GM18511 (cell line): ENCODE data around the gene TPSD1.
"Not testable (repeated sequence)": the region's sequence is repeated elsewhere in the genome, so short reads cannot be mapped to it uniquely, and the experiment has no call there.

Experiments used
- ATAC-seq: cut with Tn5 transposase; IDR thresholded peaks from one replicate; pipeline ENCODE4 v1.9.1; 2021; ENCODE audit warnings: mild to moderate bottlenecking, moderate library complexity; ENCODE audit not compliant: unreplicated experiment

The TPSD1 gene

GRCh38 chr16:1240436-1240835, 15.4 kb upstream of the TPSD1 start, which contains the start of gene TPSAB1:
TSS of gene TPSAB1 (plus strand) at chr16:1240705. CDS start at chr16:1240939, 234 bp downstream.
- not testable (repeated sequence) for ATAC-seq

DNA sequence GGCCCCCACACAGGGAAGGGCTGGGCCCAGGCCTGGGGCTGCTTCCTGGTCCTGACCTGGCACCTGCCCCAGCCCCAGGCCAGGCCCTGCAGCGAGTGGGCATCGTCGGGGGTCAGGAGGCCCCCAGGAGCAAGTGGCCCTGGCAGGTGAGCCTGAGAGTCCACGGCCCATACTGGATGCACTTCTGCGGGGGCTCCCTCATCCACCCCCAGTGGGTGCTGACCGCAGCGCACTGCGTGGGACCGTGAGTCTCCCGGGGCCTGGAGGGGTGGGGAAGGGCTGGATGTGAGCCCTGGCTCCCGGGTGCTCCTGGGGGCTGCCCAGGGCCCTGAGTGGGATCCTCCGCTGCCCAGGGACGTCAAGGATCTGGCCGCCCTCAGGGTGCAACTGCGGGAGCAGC, 14.8 kb upstream of the TPSD1 start:
- ATAC-seq = not testable (repeated sequence)

GRCh38 chr16:1243363-1243762, 12.5 kb upstream of the TPSD1 start:
- not testable (repeated sequence) for ATAC-seq

- ATAC-seq = not testable (repeated sequence)
Measured at GRCh38 chr16:1243907-1244850, 11.7 kb upstream of the TPSD1 start.

GRCh38 chr16:1244881-1245280, 11.0 kb upstream of the TPSD1 start:
- ATAC-seq = no peak

DNA sequence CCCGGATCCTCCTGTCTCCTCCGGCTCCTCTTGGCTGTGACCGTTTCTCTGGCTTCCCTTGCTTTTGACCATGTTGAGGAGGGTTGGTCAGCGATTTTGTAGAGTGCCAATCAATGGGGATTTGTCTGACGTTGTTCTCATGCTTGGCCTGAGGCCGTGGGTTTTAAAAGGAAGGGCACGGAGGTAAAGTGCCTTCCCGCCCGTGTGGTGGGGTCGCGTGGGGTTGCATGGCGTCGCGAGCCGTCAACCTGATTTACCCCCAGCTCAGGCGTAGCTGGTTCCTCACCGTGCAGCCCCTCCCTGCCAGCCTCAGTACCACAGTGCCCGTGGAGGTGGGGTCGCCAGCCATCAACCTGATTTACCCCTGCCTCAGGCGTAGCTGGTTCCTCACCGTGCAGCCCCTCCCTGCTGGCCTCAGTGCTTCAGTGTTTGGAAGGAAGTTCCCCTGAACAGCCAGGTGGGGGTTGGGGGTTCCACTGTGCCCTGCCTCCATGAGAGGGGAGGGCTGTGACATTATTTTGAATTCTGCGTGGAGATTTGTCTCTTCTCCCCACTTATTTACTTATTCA, 10.3 kb upstream of the TPSD1 start:
- no peak for ATAC-seq

GRCh38 chr16:1247903-1248537, 7.8 kb upstream of the TPSD1 start:
- not testable (repeated sequence) for ATAC-seq

GRCh38 chr16:1249031-1249755, 6.7 kb upstream of the TPSD1 start:
- ATAC-seq = not testable (repeated sequence)

DNA sequence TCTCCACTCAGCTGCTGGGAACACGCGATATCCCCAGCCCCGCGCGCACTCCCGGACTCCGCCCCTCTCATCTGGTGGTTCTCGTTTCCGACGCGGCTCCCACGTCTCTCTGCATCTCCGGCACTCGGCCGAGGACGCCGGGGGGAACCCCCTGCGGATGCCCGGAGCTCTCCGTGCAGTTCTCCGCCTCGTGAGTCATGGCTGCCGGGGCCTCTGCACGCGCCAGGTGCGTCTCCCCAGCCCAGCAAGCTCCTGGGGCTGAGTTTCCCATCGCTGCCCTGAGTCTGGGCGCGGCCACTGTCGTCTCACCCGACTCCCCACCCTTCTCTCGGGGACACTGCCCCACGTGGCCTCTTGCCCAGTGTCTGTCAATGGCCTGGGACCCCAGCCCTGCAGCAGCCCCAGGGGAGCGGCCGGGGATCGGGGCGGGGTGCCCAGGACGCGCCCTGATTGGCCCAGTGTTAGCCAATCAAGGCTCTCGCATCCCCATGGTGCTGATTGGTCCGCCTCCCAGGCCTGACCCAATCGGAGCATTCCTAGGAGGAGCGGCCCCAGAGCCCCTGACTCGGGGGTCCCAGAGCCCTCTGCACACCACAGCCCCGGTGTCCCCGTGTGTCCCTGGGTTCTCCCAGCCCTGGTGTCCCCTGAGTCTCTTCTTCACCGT, 2.0 kb upstream of the TPSD1 start:
- ATAC-seq = not testable (repeated sequence)

GRCh38 chr16:1254821-1255220, 1.0 kb upstream of the TPSD1 start:
- ATAC-seq = not testable (repeated sequence)

- ATAC-seq = not testable (repeated sequence)
Measured at GRCh38 chr16:1256296-1256873, 516 bp downstream of the TPSD1 start.

- ATAC-seq = no peak
Measured at GRCh38 chr16:1256874-1257322, 1.0 kb downstream of the TPSD1 start.

DNA sequence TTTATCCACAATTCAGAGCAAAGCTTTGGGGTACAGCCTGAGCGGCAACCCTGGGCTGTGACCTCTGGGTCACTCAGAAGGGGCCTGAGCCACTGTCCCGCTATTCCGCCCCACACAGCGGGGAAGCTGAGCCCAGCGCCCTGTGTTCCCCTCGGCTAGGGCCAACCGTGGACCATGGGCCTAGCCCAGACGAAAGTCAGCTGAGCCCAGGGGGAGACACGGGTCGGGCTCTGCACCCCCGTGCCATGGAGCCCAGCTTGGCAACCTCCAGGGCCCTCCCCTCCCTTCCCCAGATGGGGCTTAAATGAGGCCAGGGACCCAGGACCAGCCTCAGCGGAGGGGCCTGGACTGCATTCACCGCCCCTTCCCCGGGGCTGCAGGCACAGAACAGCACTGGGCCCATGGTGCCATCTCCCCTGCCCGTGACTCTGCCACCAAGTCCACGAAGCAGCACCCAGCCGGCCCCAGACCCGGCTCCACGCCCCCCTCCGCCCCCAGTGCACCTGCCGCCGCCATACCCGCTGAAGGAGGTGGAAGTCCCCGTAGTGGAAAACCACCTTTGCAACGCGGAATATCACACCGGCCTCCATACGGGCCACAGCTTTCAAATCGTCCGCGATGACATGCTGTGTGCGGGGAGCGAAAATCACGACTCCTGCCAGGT, 1.8 kb downstream of the TPSD1 start:
- ATAC-seq = no peak

DNA sequence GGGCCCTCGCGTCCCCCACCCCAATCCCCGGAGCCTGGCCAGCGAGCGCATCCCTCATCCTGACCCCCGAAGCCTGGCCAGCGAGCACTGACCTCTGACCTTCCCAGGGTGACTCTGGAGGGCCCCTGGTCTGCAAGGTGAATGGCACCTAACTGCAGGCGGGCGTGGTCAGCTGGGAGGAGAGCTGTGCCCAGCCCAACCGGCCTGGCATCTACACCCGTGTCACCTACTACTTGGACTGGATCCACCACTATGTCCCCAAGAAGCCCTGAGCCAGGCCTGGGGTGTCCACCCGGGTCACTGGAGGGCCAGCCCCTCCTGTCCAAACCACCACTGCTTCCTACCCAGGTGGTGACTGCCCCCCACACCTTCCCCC, 2.3 kb downstream of the TPSD1 start:
- ATAC-seq = no peak

DNA sequence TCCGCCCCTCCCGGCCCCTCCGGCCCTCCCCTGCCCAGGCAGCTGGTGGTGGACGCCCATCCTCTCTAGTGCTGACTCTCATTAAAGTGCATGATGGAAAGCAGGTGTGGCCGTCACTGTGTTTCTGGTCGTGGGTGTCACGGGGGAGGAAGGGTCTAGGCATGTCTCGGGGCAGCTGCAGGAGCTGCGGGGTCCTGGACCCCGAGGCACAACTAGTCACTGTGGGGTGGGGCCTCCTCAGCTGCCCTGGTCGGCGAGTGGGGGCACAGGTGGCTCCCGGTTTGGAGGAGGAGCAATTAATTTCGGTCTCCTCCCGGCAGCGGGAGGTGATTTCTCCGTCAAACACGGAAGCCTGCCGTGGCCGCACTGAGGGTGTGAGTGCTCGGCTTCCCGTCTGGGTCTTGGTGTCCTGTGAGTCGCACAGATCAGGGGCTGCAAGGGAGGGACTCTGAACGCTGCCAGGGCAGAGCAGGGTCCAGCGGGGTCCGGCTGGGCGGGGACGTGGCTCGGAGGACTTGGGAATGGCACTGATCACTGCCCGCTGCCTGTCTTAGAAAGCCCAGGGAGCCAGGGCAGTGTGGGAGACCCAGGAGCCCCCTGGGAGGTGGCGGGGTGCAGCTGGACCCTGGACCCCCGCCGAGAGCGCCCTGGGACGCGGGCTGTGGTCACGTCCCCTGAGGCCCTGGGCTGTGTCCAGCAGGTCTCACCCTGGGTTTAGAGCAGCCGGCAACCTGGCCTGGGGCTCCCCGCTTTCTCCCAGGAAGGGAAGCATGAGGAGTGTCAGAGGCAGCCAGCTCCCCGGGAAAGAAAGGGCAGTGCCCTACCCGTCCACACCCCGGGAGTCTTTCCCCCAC, 3.3 kb downstream of the TPSD1 start:
- ATAC-seq = no peak

- ATAC-seq = no peak
Measured at GRCh38 chr16:1259760-1260068, 3.8 kb downstream of the TPSD1 start.

GRCh38 chr16:1260101-1260680, 4.3 kb downstream of the TPSD1 start:
- ATAC-seq = no peak

- no peak for ATAC-seq
Measured at GRCh38 chr16:1261131-1261892, 5.4 kb downstream of the TPSD1 start.
